ENCODE data around the gene OPTN. TPM values are rescaled to one million over a fixed set of nuclear protein-coding genes. Genes with fewer than 3 reads are reported as not detected.
A peak's percentile ranks its signal among the peaks of the same experiment; 100 is the strongest.
"Not testable (repeated sequence)": the region's sequence is repeated elsewhere in the genome, so short reads cannot be mapped to it uniquely, and the experiment has no call there.

OPTN gene
- total RNA-seq, 2 experiments from 2014 or later, result 107 to 113 TPM

GRCh38 chr10:13092291-13093102 lies 7.5 kb upstream of the OPTN start:
- no peak for DNase-seq
- H3K27ac Mint-ChIP-seq, result no peak overlapping the region
- ChIA-PET CTCF (no interaction called here), POLR2A (no interaction called here)
- no peak overlapping the region for H3K4me3 Mint-ChIP-seq
- intact Hi-C loops (cut with micrococcal nuclease), result no loop called here
- no peaks in the 10 kb centered on the region for H3K36me3 Mint-ChIP-seq
- H3K4me1 Mint-ChIP-seq (ENCODE audit: low read depth), result peaks cover 19% of the 10 kb centered on the region
- peaks cover 4% of the 10 kb centered on the region for H3K9me3 Mint-ChIP-seq
- H3K27me3 Mint-ChIP-seq, result peaks cover 6% of the 10 kb centered on the region

DNA sequence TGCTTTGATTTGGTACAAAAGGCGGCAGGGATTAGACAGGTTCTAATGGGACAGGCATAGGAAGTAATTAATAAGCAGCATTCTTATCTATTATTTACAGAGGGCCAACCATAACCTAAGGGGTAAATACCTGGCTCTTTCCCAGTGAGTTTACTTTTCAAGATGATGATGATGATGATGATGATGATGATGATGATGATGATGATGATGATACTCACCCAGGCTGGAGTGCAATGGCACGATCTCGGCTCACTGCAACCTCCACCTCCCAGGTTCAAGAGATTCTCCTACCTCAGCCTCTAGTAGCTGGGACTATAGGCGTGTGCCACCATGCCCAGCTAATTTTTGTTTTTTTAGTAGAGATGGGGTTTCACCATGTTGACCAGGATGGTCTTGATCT lies 5.9 kb upstream of the OPTN start:
- H3K36me3 Mint-ChIP-seq; POLR2A ChIA-PET; H3K27ac Mint-ChIP-seq; H3K27me3 Mint-ChIP-seq; H3K9me3 Mint-ChIP-seq; DNase-seq; H3K4me3 Mint-ChIP-seq; intact Hi-C loops (cut with micrococcal nuclease); CTCF ChIA-PET: not testable (repeated sequence)
- H3K4me1 Mint-ChIP-seq (ENCODE audit: low read depth), result peaks cover 11% of the 10 kb centered on the region

GRCh38 chr10:13095094-13095493 lies 4.9 kb upstream of the OPTN start:
- peaks cover 4% of the 10 kb centered on the region for H3K9me3 Mint-ChIP-seq
- no peak for DNase-seq
- no peaks in the 10 kb centered on the region for H3K36me3 Mint-ChIP-seq
- POLR2A ChIA-PET, result no interaction called here
- no peak overlapping the region for H3K27ac Mint-ChIP-seq
- H3K4me3 Mint-ChIP-seq, result no peak overlapping the region
- intact Hi-C loops (cut with micrococcal nuclease), result loop anchor here (5.0 kb wide), 1 partner anchor 898 kb away; the partner anchor contains the start of genes CDC123 and NUDT5
- peaks cover 2% of the 10 kb centered on the region for H3K27me3 Mint-ChIP-seq
- CTCF ChIA-PET, result no interaction called here
- H3K4me1 Mint-ChIP-seq (ENCODE audit: low read depth), result peaks cover 12% of the 10 kb centered on the region

GRCh38 chr10:13095929-13096328 lies 4.0 kb upstream of the OPTN start:
- CTCF ChIA-PET, result no interaction called here
- POLR2A ChIA-PET, result no interaction called here
- Mint-ChIP-seq H3K27me3 (peaks cover 2% of the 10 kb centered on the region), H3K27ac (no peak overlapping the region), H3K4me3 (no peak overlapping the region), H3K36me3 (no peaks in the 10 kb centered on the region), H3K4me1 (ENCODE audit: low read depth) (peaks cover 12% of the 10 kb centered on the region), H3K9me3 (peaks cover 4% of the 10 kb centered on the region)
- no peak for DNase-seq
- intact Hi-C loops (cut with micrococcal nuclease), result loop anchor here (5.0 kb wide), 1 partner anchor 899 kb away; the partner anchor contains the start of genes CDC123 and NUDT5

- Mint-ChIP-seq H3K27ac (peak overlapping the region; percentile 86), H3K36me3 (peaks cover 13% of the 10 kb centered on the region), H3K4me3 (peak overlapping the region; percentile 89), H3K9me3 (no peaks in the 10 kb centered on the region), H3K27me3 (no peaks in the 10 kb centered on the region), H3K4me1 (ENCODE audit: low read depth) (peaks cover 34% of the 10 kb centered on the region)
- CTCF ChIA-PET, result interaction anchor here (0.6 to 3.7 kb wide), 14 partner anchors 10 to 903 kb away, joined by 3 to 19 read pairs (median 4); partner anchors contain the start of genes CDC123 and NUDT5
- intact Hi-C loops (cut with micrococcal nuclease), result loop anchor here (1.0 to 5.0 kb wide), 4 partner anchors 11 to 902 kb away; partner anchors contain the start of genes CDC123, MCM10 and NUDT5
- peak; percentile 63 for DNase-seq
- POLR2A ChIA-PET, result interaction anchor here (0.6 to 2.2 kb wide), 5 partner anchors 10 to 203 kb away, joined by 3 to 10 read pairs (median 4); no protein-coding TSS in a partner anchor
Observed at GRCh38 chr10:13099144-13099665, 758 bp upstream of the OPTN start.

- Mint-ChIP-seq H3K4me3 (peak overlapping the region; percentile 89), H3K27me3 (no peaks in the 10 kb centered on the region), H3K9me3 (no peaks in the 10 kb centered on the region), H3K4me1 (ENCODE audit: low read depth) (peaks cover 44% of the 10 kb centered on the region), H3K27ac (peak overlapping the region; percentile 86), H3K36me3 (peaks cover 17% of the 10 kb centered on the region)
- ChIA-PET POLR2A (interaction anchor here (0.5 to 1.4 kb wide), 4 partner anchors 13 to 1271 kb away, joined by 3 to 5 read pairs (median 4); no protein-coding TSS in a partner anchor), CTCF (interaction anchor here (0.6 to 3.7 kb wide), 13 partner anchors 9 to 905 kb away, joined by 3 to 19 read pairs (median 5); partner anchors contain the start of genes CDC123 and NUDT5)
- DNase-seq, result peak; percentile 48
- intact Hi-C loops (cut with micrococcal nuclease), result loop anchor here (5.0 to 10.0 kb wide), 3 partner anchors 247 to 976 kb away; partner anchors contain the start of genes SEC61A2 and SEPHS1
Observed at GRCh38 chr10:13100349-13101294, 659 bp downstream of the OPTN start.

DNA sequence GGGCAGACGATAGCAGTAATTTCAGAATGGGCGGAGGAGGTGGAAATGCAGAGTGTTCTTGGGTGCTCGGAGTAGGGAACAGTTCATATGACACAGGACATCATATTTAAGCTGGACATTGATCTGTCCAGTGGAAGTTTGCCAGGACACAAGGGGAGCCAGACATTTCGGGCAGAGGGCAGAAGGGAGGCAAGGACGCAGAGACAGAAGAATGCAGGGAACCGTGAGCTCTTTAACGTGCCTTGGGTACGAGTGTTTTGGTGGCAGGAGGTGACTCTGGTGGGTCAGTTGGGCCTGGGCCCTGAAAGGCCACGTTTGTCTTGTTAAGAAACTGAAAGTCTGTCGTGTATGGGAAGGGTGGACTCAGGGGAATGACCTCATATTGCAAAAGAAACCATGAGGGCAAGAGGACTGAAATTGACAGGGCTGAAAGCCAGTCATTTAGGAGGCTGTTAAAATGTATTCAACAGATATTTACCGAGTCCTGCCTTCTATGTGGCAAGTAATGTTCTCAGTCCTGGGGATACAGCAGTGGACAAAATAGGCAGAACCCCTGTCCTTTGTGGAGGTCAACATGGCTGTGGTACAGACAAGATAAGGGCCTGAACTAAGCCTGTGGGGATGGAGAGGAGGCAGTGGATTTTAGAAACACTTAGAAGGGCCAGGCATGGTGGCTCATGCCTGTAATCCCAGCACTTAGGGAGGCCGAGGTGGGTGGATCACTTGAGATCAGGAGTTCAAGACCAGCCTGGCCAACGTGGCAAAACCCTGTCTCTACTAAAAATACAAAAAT lies 2.2 kb downstream of the OPTN start:
- H3K9me3 Mint-ChIP-seq, result no peaks in the 10 kb centered on the region

GRCh38 chr10:13103554-13103953 lies 3.6 kb downstream of the OPTN start:
- peaks cover 17% of the 10 kb centered on the region for H3K36me3 Mint-ChIP-seq
- ChIA-PET POLR2A (no interaction called here), CTCF (interaction anchor here (1.6 kb wide), 1 partner anchor 11 kb away, joined by 5 read pairs; no protein-coding TSS in a partner anchor)
- H3K27me3 Mint-ChIP-seq, result no peaks in the 10 kb centered on the region
- no peaks in the 10 kb centered on the region for H3K9me3 Mint-ChIP-seq
- peaks cover 64% of the 10 kb centered on the region for H3K4me1 Mint-ChIP-seq (ENCODE audit: low read depth)
- DNase-seq, result no peak
- H3K4me3 Mint-ChIP-seq, result no peak overlapping the region
- intact Hi-C loops (cut with micrococcal nuclease), result loop anchor here (5.0 to 10.0 kb wide), 3 partner anchors 244 to 979 kb away; partner anchors contain the start of genes SEC61A2 and SEPHS1
- H3K27ac Mint-ChIP-seq, result peak overlapping the region; percentile 72

More for the DNA sequence above, 2.2 kb downstream of the OPTN start:
- H3K4me3 Mint-ChIP-seq, result peak overlapping the region; percentile 89
- CTCF ChIA-PET, result no interaction called here
- H3K4me1 Mint-ChIP-seq (ENCODE audit: low read depth), result peaks cover 53% of the 10 kb centered on the region
- H3K27me3 Mint-ChIP-seq, result no peaks in the 10 kb centered on the region
- intact Hi-C loops (cut with micrococcal nuclease), result loop anchor here (5.0 to 10.0 kb wide), 3 partner anchors 245 to 977 kb away; partner anchors contain the start of genes SEC61A2 and SEPHS1
- H3K27ac Mint-ChIP-seq, result peak overlapping the region; percentile 75
- H3K36me3 Mint-ChIP-seq, result peaks cover 17% of the 10 kb centered on the region
- no peak for DNase-seq
- POLR2A ChIA-PET, result no interaction called here

- H3K27ac Mint-ChIP-seq, result peak overlapping the region; percentile 60
- no peaks in the 10 kb centered on the region for H3K9me3 Mint-ChIP-seq
- H3K36me3 Mint-ChIP-seq, result peaks cover 19% of the 10 kb centered on the region
- ChIA-PET POLR2A (no interaction called here), CTCF (interaction anchor here (0.6 to 1.6 kb wide), 2 partner anchors 9 to 402 kb away, joined by 3 to 5 read pairs; no protein-coding TSS in a partner anchor)
- peaks cover 66% of the 10 kb centered on the region for H3K4me1 Mint-ChIP-seq (ENCODE audit: low read depth)
- H3K4me3 Mint-ChIP-seq, result no peak overlapping the region
- DNase-seq, result no peak
- H3K27me3 Mint-ChIP-seq, result no peaks in the 10 kb centered on the region
- intact Hi-C loops (cut with micrococcal nuclease), result loop anchor here (5.0 to 10.0 kb wide), 4 partner anchors 198 to 980 kb away; partner anchors contain the start of genes PHYH, SEC61A2 and SEPHS1
Observed at GRCh38 chr10:13104697-13105096, 4.7 kb downstream of the OPTN start.

DNA sequence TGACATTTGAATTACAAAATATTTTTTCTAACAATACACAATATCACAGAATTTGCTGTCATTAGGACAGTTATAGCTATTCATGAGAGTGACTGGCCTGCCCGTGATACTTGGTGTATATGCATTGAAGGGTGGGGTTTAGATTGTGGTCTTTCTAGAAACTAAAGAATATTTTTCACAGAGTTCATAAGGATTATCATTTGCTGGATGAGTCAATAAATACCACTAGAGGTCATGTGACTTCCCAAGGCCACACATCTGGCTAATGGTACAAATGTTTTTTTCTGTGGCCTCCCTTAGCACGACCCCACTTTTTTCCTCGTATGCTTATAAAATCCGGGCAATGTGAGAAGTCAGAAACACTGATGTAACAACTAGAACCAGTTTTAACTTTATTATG lies 5.2 kb downstream of the OPTN start:
- H3K36me3 Mint-ChIP-seq, result peaks cover 22% of the 10 kb centered on the region
- no peak for DNase-seq
- H3K4me1 Mint-ChIP-seq (ENCODE audit: low read depth), result peaks cover 69% of the 10 kb centered on the region
- intact Hi-C loops (cut with micrococcal nuclease), result loop anchor here (5.0 to 10.0 kb wide), 2 partner anchors 197 to 980 kb away; partner anchors contain the start of genes PHYH and SEC61A2
- CTCF ChIA-PET, result interaction anchor here (1.6 kb wide), 1 partner anchor 9 kb away, joined by 5 read pairs; no protein-coding TSS in a partner anchor
- POLR2A ChIA-PET, result no interaction called here
- H3K9me3 Mint-ChIP-seq, result no peaks in the 10 kb centered on the region
- H3K27me3 Mint-ChIP-seq, result no peaks in the 10 kb centered on the region
- H3K27ac Mint-ChIP-seq, result peak overlapping the region; percentile 70
- H3K4me3 Mint-ChIP-seq, result no peak overlapping the region
